HepG2 (cell line): ENCODE results near the gene MEF2A. TPM values are rescaled to one million over a fixed set of nuclear protein-coding genes. Genes with fewer than 3 reads are reported as not detected.

Experiments used
- ARID4A ChIP-seq: sonication (generic); formaldehyde crosslinking; IDR thresholded peaks from 2 replicates; pipeline ENCODE4 v1.5.0; 2020; ENCODE audit warnings: mild to moderate bottlenecking, missing genetic modification reagents, borderline replicate concordance
- CBX1 ChIP-seq: IDR thresholded peaks from one replicate; pipeline ENCODE4 v1.6.1; 2016; ENCODE audit warnings: antibody characterized with exemption, low read depth
- CEBPZ ChIP-seq: IDR thresholded peaks from 2 replicates; pipeline ENCODE4 v1.6.1; 2012; ENCODE audit warnings: low read length, improper control_type of control experiment
- ETV6 ChIP-seq: sonication (generic); formaldehyde crosslinking; conservative IDR thresholded peaks from 2 replicates; pipeline ENCODE4 v1.4.0; 2020; ENCODE audit warnings: missing genetic modification reagents
- HNRNPK ChIP-seq: fragments of 200-400 bp; formaldehyde crosslinking; IDR thresholded peaks from 2 replicates; pipeline ENCODE4 v1.6.1; 2018; ENCODE audit warnings: low read length, low read depth, moderate library complexity, mild to moderate bottlenecking; ENCODE audit not compliant: poor library complexity, severe bottlenecking
- KDM6A ChIP-seq: IDR thresholded peaks from 2 replicates; pipeline ENCODE4 v1.6.1; 2016; ENCODE audit warnings: low read depth
- MLX ChIP-seq: IDR thresholded peaks from 2 replicates; pipeline ENCODE4 v1.6.1; 2016
- POGZ ChIP-seq: sonication (generic); formaldehyde crosslinking; IDR thresholded peaks from 2 replicates; pipeline ENCODE4 v1.4.0; 2020; ENCODE audit warnings: mild to moderate bottlenecking, missing genetic modification reagents
- SAP130 ChIP-seq: IDR thresholded peaks from 2 replicates; pipeline ENCODE4 v1.6.1; 2016; ENCODE audit warnings: low read depth
- SATB2 ChIP-seq: sonication (generic); formaldehyde crosslinking; IDR thresholded peaks from 2 replicates; pipeline ENCODE4 v1.5.0; 2020; ENCODE audit warnings: missing genetic modification reagents
- SP140L ChIP-seq: sonication (generic); formaldehyde crosslinking; IDR thresholded peaks from 2 replicates; pipeline ENCODE4 v1.4.0; 2020; ENCODE audit warnings: missing genetic modification reagents, borderline replicate concordance
- ZBTB7A ChIP-seq: sonication (generic); formaldehyde crosslinking; IDR thresholded peaks from 2 replicates; pipeline ENCODE4 v1.8.0; 2022; ENCODE audit warnings: mild to moderate bottlenecking, missing genetic modification reagents
- ZNF441 ChIP-seq: sonication (generic); formaldehyde crosslinking; IDR thresholded peaks from 2 replicates; pipeline ENCODE4 v1.7.0; 2021; ENCODE audit warnings: missing genetic modification reagents, borderline replicate concordance
- ZNF646 ChIP-seq: sonication (generic); formaldehyde crosslinking; IDR thresholded peaks from 2 replicates; pipeline ENCODE4 v1.9.0; 2021; ENCODE audit warnings: mild to moderate bottlenecking, missing genetic modification reagents
- polyA plus RNA-seq, 8 experiments: library from polyadenylated mRNA; depleted of rRNA in 3 of 8; stranded (reverse) in 7 of 8; unstranded in 1 of 8; fragments of >200 nt; fragmentation: Illumina TruSeq in 4 of 8; extraction: Trizol in 4 of 8; gene quantifications; 2 replicates each; pipeline versions ENCODE4 v1.2.1 to v1.2.3, GENCODE V29; 2011 to 2016; ENCODE audit warnings: low read depth in 4 of 8, missing spikeins in 1 of 8, mixed read lengths in 1 of 8; ENCODE audit not compliant: insufficient read depth in 1 of 8
- total RNA-seq, 5 experiments: library from RNA; depleted of rRNA; stranded (reverse); fragments of >200 nt; fragmentation: Illumina TruSeq; extraction: Trizol; gene quantifications; 2 replicates each; pipeline ENCODE4 v1.2.3, GENCODE V29; 2016; ENCODE audit warnings: low read depth in 1 of 5

The MEF2A gene
- total and polyA plus RNA-seq, 2 of the 13 experiments (the other 11 are each of a cell fraction or from before 2014, with no cell fraction given), result 15.2 to 24.4 TPM

GRCh38 chr15:99565299-99566156 lies at the start of gene MEF2A (continued):
- TF ChIP-seq ZNF646 (CRISPR knock-in tag) (no peak), ZBTB7A (CRISPR knock-in tag) (0 out of 2 replicates have a peak, but pooled peaks have one; percentile 12), ETV6 (CRISPR knock-in tag) (peak; percentile 21; the same call in 1 of the 2 replicates), CEBPZ (no peak), SP140L (CRISPR knock-in tag) (no peak), ZNF441 (CRISPR knock-in tag) (peak; percentile 79; the same call in 1 of the 2 replicates), CBX1 (no peak), POGZ (CRISPR knock-in tag) (peak; percentile 87), MLX (CRISPR knock-in tag) (0 out of 2 replicates have a peak, but pooled peaks have one; percentile 33), ARID4A (CRISPR knock-in tag) (peak; percentile 71; the same call in 1 of the 2 replicates), SATB2 (CRISPR knock-in tag) (no peak), SAP130 (CRISPR knock-in tag) (peak; percentile 84), HNRNPK (peak; percentile 89), KDM6A (CRISPR knock-in tag) (no peak)
